IPS DF 6.9 (cell line): ENCODE measurements around the gene RFC3.

Experiments
- DNase-seq: peaks from one replicate; pipeline ENCODE4 v3.0.0-alpha.2; 2013; ENCODE audit warnings: low read depth, low spot score
- H3K27ac ChIP-seq: one replicate; pipeline ENCODE4 v1.5.1; 2013; ENCODE audit warnings: low read length, control low read depth
- H3K27me3 ChIP-seq: 2 replicates; pipeline ENCODE4 v1.6.1; 2013; ENCODE audit warnings: mild to moderate bottlenecking, low read length; ENCODE audit not compliant: control insufficient read depth, insufficient read depth
- H3K36me3 ChIP-seq: 2 replicates; pipeline ENCODE4 v1.6.1; 2013; ENCODE audit warnings: low read length; ENCODE audit not compliant: control insufficient read depth, insufficient read depth
- H3K4me1 ChIP-seq: 2 replicates; pipeline ENCODE4 v1.6.1; 2013; ENCODE audit warnings: low read length; ENCODE audit not compliant: control insufficient read depth, insufficient read depth
- H3K4me3 ChIP-seq: 2 replicates; pipeline ENCODE4 v1.5.1; 2013; ENCODE audit warnings: mild to moderate bottlenecking, low read length
- H3K9me3 ChIP-seq: 2 replicates; pipeline ENCODE4 v1.6.1; 2013; ENCODE audit warnings: low read length, inconsistent platforms; ENCODE audit not compliant: control insufficient read depth, insufficient read depth
- WGBS: extraction: QIAGEN DNeasy Blood & Tissue Kit; methylation state at CpG from one replicate; pipeline ENCODE4 v1.1.7; 2013; ENCODE audit warnings: mixed read lengths, missing lambda C conversion rate; ENCODE audit not compliant: insufficient read length, insufficient coverage; 5-methylcytosine and 5-hydroxymethylcytosine counted together

RFC3 gene

DNA sequence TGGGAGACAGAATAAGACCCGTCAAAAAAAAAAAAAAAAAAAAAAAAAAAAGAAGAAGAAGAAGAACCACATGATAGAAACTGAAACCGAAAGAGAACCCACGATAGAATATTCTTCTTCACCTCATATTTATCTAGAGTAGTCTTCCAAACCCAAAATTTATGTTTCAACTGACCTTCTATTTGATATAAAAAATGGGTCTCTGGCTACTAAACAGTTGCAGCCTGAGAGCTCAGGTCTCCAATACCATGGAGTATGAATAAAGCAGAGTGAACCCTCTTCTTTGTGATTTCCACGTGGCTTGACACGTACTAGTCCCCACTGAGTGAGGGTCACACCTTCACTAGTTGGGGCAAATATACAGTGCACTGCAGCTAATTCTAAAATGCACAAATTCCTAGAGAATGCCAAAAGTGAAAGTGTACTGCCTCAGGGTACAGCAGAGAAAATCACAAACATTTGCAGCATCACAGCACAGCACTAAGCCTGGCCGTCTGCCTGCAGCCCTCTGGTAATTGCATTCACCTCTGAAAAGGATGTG, 30.8 kb upstream of the RFC3 start:
- Histone ChIP-seq H3K36me3 (no peaks in the 10 kb centered on the region), H3K4me1 (no peaks in the 10 kb centered on the region), H3K9me3 (no peaks in the 10 kb centered on the region), H3K27me3 (no peaks in the 10 kb centered on the region), H3K27ac (no peak overlapping the region), H3K4me3 (no peak overlapping the region)
- no CpG with 5 or more reads among the region's 6 CpGs for WGBS
- DNase-seq: no peak

DNA sequence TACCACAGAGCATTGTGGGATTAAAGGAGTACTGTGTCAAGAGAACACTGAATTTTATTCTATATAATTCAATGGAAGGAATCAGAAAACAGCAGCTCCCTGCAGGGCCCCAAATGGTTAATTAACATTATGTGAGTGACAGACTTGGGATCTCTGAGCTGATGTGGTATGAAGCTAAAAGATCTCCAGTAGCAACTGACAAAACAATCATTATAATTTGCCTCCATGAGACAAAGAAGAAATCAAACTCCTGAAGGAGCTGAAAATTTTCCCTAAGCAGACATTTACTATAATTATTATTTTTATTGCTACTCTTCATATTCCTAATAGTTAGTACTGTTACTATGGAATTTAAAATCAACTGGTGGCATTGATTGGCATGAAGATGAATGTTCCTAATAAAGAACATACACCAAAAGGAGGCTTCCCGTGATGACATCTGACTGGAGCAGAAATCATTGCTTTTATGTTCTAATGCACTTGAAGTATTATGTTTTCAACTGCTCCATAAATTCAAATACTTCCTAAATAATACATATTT, 28.8 kb upstream of the RFC3 start:
- WGBS: no CpG with 5 or more reads among the region's 1 CpG
- Histone ChIP-seq H3K4me3 (no peak overlapping the region), H3K4me1 (no peaks in the 10 kb centered on the region), H3K27ac (no peak overlapping the region), H3K36me3 (no peaks in the 10 kb centered on the region), H3K27me3 (no peaks in the 10 kb centered on the region), H3K9me3 (no peaks in the 10 kb centered on the region)
- no peak for DNase-seq

DNA sequence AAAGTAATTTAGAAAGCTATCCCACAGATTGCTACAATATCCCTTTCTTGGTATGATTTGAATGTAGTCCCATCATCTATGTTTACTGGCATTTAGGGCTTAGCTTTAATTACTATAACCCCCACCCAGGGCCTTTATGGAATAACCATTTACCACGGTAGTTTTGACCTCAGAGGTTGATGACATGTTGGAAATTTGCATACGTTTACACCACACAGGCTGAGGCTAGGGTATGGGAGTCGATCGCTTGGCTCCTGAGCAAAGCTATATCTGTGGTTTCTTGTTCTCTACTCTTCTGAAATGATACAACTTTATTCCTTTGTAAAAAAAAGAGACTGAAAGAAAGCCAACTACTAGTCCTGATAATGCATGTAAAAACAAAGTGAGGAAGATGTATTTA, 28.2 kb upstream of the RFC3 start:
- H3K27ac ChIP-seq: no peak overlapping the region
- no CpG with 5 or more reads among the region's 4 CpGs for WGBS
- no peaks in the 10 kb centered on the region for H3K4me1 ChIP-seq
- H3K27me3 ChIP-seq: no peaks in the 10 kb centered on the region
- no peaks in the 10 kb centered on the region for H3K36me3 ChIP-seq
- no peak for DNase-seq
- H3K4me3 ChIP-seq: no peak overlapping the region
- H3K9me3 ChIP-seq: no peaks in the 10 kb centered on the region

DNA sequence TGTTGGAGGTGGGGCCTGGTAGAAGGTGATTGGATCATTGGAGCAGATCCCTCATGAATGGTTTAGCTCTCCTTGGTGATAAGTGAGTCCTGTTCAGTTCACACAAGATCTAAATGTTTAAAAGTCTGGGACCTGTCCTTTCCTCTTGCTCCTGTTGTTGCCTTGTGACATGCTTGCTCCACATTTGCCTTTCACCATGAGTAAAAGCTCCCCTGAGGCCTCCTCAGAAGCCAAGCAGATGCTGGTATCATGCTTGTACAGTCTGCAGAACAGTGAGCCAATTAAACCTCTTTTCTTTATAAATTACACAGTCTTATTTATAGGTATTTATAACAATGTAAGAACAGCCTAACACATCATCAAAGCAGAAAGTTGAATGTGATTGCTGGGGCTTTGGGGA, 24.2 kb upstream of the RFC3 start:
- H3K4me3 ChIP-seq: no peak overlapping the region
- H3K9me3 ChIP-seq: no peaks in the 10 kb centered on the region
- H3K27me3 ChIP-seq: no peaks in the 10 kb centered on the region
- H3K27ac ChIP-seq: no peak overlapping the region
- H3K4me1 ChIP-seq: no peaks in the 10 kb centered on the region
- H3K36me3 ChIP-seq: no peaks in the 10 kb centered on the region
- DNase-seq: no peak

DNA sequence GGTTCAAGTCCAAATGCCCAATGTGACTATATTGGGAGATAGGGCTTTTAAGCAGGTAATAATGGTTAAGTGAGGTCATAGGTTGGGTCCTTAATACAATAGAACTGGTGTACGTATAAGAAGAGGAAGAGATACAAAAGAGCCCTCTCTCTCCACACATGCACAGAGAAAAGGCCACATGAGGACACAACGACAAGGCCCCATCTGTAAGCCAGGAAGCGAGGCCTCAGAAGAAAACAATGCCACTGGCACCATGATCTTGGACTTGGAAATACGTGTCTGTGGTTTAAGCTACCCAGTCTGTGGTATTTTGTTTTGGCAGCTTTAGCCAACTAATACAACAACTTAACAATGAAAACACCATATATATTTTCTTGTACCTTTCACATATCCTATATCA, 23.4 kb upstream of the RFC3 start:
- H3K27ac ChIP-seq: no peak overlapping the region

GRCh38 chr13:33796095-33796494, 21.9 kb upstream of the RFC3 start:
- no peaks in the 10 kb centered on the region for H3K36me3 ChIP-seq
- no peak overlapping the region for H3K27ac ChIP-seq
- no peak overlapping the region for H3K4me3 ChIP-seq
- H3K27me3 ChIP-seq: no peaks in the 10 kb centered on the region
- no peaks in the 10 kb centered on the region for H3K4me1 ChIP-seq
- no peaks in the 10 kb centered on the region for H3K9me3 ChIP-seq
- no CpG with 5 or more reads among the region's 4 CpGs for WGBS
- no peak for DNase-seq

More for the DNA sequence above, 23.4 kb upstream of the RFC3 start:
- no CpG with 5 or more reads among the region's 4 CpGs for WGBS
- Histone ChIP-seq H3K9me3 (no peaks in the 10 kb centered on the region), H3K27me3 (no peaks in the 10 kb centered on the region), H3K4me3 (no peak overlapping the region), H3K36me3 (no peaks in the 10 kb centered on the region), H3K4me1 (no peaks in the 10 kb centered on the region)
- no peak for DNase-seq

GRCh38 chr13:33797622-33798021, 20.3 kb upstream of the RFC3 start:
- Histone ChIP-seq H3K9me3 (no peaks in the 10 kb centered on the region), H3K4me1 (no peaks in the 10 kb centered on the region), H3K27ac (no peak overlapping the region), H3K27me3 (no peaks in the 10 kb centered on the region), H3K36me3 (no peaks in the 10 kb centered on the region), H3K4me3 (no peak overlapping the region)
- WGBS: no CpG with 5 or more reads among the region's 7 CpGs
- no peak for DNase-seq

- Histone ChIP-seq H3K4me1 (no peaks in the 10 kb centered on the region), H3K9me3 (no peaks in the 10 kb centered on the region), H3K27ac (no peak overlapping the region), H3K27me3 (no peaks in the 10 kb centered on the region), H3K4me3 (no peak overlapping the region), H3K36me3 (no peaks in the 10 kb centered on the region)
- WGBS: 100% methylated on average over 1 of the region's 3 CpGs
- no peak for DNase-seq
Observed at GRCh38 chr13:33798023-33798422, 19.9 kb upstream of the RFC3 start.

DNA sequence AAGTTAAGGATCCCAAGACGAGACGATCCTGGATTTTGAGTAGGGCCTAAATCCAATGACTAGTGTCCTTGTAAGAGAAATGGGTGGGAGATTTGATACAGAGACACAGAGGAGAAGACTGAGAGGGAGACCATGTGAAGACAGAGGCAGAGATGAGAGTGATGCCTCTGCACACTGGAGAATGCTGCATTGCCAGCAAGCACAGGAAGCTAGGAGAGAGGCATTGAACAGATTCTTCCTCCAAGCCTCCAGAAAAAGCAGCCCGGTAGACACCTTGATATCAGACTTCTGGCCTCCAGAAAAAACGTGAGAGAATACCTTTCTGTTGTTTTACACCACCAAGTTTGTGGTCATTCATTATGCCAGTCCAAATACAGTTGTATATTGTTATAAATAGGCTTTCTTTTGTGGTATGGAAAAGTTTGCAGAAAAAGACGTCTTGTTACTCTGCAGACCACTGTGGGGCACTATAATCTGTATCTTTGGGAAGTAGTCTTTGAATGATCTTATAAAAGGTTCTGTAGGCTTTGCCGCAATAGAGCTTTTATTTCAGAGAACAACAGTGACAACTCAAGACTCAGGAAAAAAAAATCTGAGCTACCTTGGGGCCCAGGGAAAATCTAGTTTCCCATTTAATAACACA, 17.9 kb upstream of the RFC3 start:
- no peaks in the 10 kb centered on the region for H3K9me3 ChIP-seq
- no peak for DNase-seq
- H3K27me3 ChIP-seq: no peaks in the 10 kb centered on the region
- WGBS: no CpG with 5 or more reads among the region's 6 CpGs
- no peak overlapping the region for H3K4me3 ChIP-seq
- H3K27ac ChIP-seq: no peak overlapping the region
- H3K4me1 ChIP-seq: no peaks in the 10 kb centered on the region
- no peaks in the 10 kb centered on the region for H3K36me3 ChIP-seq

DNA sequence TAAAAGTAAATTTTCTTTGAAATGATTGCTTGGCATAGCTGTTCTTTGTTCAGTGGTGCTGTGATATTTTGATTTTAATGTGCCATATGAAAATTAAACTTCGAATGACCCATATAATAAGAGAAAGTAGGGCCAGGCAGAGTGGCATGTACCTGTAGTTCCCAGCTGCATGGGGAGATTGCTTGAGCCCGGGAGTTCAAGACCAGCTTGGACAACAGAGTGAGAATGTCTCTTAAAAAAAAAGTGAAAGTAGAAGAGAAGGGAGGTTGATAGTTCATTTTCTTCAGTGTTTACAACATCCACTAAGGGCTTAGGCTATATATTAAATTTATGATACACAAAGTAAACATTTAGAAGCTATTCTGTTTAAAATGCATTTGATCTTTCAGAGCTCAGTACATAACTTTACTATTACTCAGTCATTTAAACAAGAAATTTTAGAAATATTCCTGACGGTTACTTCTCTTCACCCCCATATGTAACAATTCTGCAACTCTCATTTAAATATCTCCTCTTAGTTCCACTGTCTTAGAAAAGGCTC, 17.2 kb upstream of the RFC3 start:
- Histone ChIP-seq H3K27ac (no peak overlapping the region), H3K4me1 (no peaks in the 10 kb centered on the region), H3K27me3 (no peaks in the 10 kb centered on the region), H3K4me3 (no peak overlapping the region), H3K36me3 (no peaks in the 10 kb centered on the region), H3K9me3 (no peaks in the 10 kb centered on the region)
- WGBS: no CpG with 5 or more reads among the region's 3 CpGs
- no peak for DNase-seq
